IPS-11a (cell line): ENCODE results near the gene DNAJC25.
"Not testable (repeated sequence)": the region's sequence is repeated elsewhere in the genome, so short reads cannot be mapped to it uniquely, and the experiment has no call there.

Source experiments
- H3K4me3 ChIP-seq: one replicate; pipeline ENCODE4 v1.5.1; 2013; ENCODE audit warnings: low read depth, low read length, control low read depth

Gene DNAJC25

DNA sequence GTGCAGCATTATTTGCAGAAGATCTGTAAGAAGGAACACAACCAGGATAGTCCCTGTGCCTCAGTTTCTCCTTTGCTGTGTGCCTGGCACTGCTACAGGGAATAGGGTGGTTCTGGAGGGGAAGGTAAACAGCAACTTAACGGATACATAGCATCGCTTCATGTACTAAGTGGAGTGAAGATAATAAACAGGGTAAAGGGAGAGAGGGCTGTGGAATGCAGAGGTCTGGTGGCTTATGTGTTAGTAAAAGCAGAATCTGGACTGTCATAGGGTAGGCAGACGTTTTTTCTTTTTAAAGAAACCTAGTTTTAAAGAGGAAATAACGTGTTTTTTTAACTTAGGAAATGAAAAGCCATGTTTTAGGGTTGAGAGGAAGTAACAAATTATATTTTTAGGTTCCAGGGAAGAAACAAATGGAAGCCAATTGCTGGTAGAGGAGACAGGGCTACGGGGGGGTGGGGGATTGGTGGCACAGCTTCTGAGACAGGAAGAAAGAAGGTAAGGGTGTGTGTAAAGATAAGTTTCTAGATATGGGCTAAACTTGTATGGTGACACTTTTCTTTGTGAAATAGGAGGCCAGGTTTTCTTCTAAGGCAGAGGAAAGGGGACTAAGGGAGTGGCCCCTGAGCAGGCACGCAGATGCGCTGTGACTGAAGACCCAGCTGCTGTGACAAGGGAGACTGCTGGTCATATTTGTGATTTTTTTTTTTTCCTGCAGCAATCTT, 31.6 kb downstream of the DNAJC25 start:
- H3K4me3 ChIP-seq: peak overlapping the region; percentile 72

DNA sequence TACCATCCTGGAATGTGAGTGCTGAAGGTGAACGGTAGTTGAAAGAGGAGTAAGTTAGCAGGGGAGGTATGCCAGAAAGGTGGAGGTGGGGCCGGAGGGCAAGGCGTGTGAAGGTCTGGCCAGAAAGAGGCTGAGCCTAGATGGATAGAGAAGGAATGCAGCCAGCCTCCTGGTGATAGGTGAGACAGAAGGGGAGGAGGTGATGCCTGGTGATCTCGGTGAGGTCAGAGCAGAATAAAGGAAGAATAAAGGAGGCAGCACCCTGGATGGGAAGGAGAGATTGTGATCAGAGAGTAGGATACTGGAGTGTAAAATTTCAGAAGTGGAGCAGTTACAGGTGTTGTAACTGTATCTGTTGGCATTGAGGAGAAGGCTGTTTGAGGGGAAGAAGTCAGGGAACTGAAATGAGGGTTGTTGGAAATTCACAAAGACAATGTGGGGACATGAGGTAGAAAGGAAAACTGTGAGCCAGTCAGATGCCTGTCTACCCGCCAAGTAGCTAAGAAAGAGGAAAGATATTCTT, 32.2 kb downstream of the DNAJC25 start:
- H3K4me3 ChIP-seq: no peak overlapping the region

GRCh38 chr9:111668026-111668573, 37.0 kb downstream of the DNAJC25 start:
- H3K4me3 ChIP-seq: no peak overlapping the region

- H3K4me3 ChIP-seq: not testable (repeated sequence)
These were observed 37.5 kb downstream of the DNAJC25 start for GRCh38 chr9:111668601-111669000.

GRCh38 chr9:111674319-111674718, 43.2 kb downstream of the DNAJC25 start:
- no peak overlapping the region for H3K4me3 ChIP-seq

- no peak overlapping the region for H3K4me3 ChIP-seq
These were observed 45.0 kb downstream of the DNAJC25 start for GRCh38 chr9:111676116-111676515.

- H3K4me3 ChIP-seq: no peak overlapping the region
These were observed 47.2 kb downstream of the DNAJC25 start for GRCh38 chr9:111678293-111678692.

DNA sequence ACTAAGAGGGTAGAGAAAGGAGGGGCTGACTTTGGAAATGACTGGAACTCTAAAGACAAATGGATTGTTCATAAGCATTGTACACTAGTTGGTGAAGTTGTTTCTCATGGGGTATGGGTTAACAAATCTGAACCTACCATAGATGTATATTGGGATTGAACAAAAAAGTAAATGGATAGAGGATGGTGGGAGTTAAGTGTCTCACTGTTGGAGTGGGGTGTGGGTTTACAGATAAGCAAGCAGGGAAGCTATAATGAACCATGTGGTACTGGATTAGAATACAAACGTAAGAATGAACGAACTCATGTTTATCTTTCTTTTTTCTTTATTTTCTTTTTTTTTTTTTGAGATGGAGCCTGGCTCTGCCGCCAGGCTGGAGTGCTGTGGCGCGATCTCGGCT, 48.1 kb downstream of the DNAJC25 start:
- no peak overlapping the region for H3K4me3 ChIP-seq

- H3K4me3 ChIP-seq: no peak overlapping the region
These were observed 52.3 kb downstream of the DNAJC25 start for GRCh38 chr9:111683392-111683791.

GRCh38 chr9:111691672-111692329, 60.7 kb downstream of the DNAJC25 start:
- no peak overlapping the region for H3K4me3 ChIP-seq

DNA sequence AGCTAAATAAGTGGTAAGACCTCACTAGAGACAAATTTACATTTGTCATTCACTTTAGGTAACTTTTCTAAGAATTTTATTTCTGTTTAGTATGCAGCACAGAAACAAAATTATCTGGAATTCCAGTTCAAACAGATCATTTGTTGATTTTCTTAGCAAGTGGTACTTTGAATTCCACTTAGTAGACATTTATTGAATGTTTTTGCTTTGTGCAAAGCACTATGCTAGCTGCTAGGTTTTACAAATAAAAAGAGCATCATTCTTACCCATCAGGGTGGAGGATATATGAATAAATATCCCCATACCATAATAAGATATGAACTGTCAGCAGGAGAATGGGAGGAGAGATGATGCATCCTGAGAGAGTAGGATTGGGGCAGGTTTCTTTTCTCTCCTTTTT, 65.7 kb downstream of the DNAJC25 start:
- H3K4me3 ChIP-seq: no peak overlapping the region

- H3K4me3 ChIP-seq: no peak overlapping the region
These were observed 69.6 kb downstream of the DNAJC25 start for GRCh38 chr9:111700776-111701175.
